Tibial nerve (tissue), 4 donors: Measurements from ENCODE around the gene SIK2. TPM values are rescaled to one million over a fixed set of nuclear protein-coding genes. Genes with fewer than 3 reads are reported as not detected.
A peak's percentile ranks its signal among the peaks of the same experiment; 100 is the strongest.

Experiments used
- DNase-seq, 2 donors: peaks; one replicate each; pipeline ENCODE4 v3.0.0-alpha.2; 2019; ENCODE audit warnings: low spot score in 2 of 2
- H3K27ac ChIP-seq, 4 donors: fragments of 200-600 bp; sonication (generic) in 3 of 4; one replicate each; pipeline ENCODE4 v1.5.1; 2017 to 2019; ENCODE audit warnings: mild to moderate bottlenecking in 1 of 4
- H3K27me3 ChIP-seq, 2 donors: fragments of 200-600 bp; sonication (generic) in 1 of 2; one replicate each; pipeline versions ENCODE4 v1.5.1 to v1.6.0; 2017 to 2019
- H3K36me3 ChIP-seq, 3 donors: fragments of 200-600 bp; sonication (generic); one replicate each; pipeline ENCODE4 v1.5.1; 2018 to 2019
- H3K4me1 ChIP-seq, 4 donors: fragments of 200-600 bp; sonication (generic) in 3 of 4; one replicate each; pipeline ENCODE4 v1.5.1; 2017 to 2019
- H3K4me3 ChIP-seq, 4 donors: fragments of 200-600 bp; sonication (generic) in 3 of 4; one replicate each; pipeline ENCODE4 v1.5.1; 2017 to 2019; ENCODE audit warnings: mild to moderate bottlenecking in 1 of 4, moderate library complexity in 1 of 4
- H3K9me3 ChIP-seq, 4 donors: fragments of 200-600 bp; sonication (generic) in 3 of 4; one replicate each; pipeline ENCODE4 v1.5.1; 2017 to 2019
- CTCF ChIP-seq, 5 experiments: fragments of 200-600 bp in 3 of 5; fragments of 450-650 bp in 2 of 5; sonication (generic) in 3 of 5; IDR thresholded peaks; one replicate each; pipeline ENCODE4 v1.5.1; 2016 to 2019; ENCODE audit warnings: antibody characterized with exemption in 5 of 5, mild to moderate bottlenecking in 3 of 5, moderate library complexity in 2 of 5
- EP300 ChIP-seq, 2 donors: sonication (generic); formaldehyde crosslinking; IDR thresholded peaks; one replicate each; pipeline ENCODE4 v1.6.1; 2017; ENCODE audit warnings: antibody characterized with exemption in 2 of 2, mild to moderate bottlenecking in 1 of 2
- POLR2A ChIP-seq, 2 donors: fragments of 450-650 bp; IDR thresholded peaks; one replicate each; pipeline ENCODE4 v1.6.1; 2017; ENCODE audit warnings: antibody characterized with exemption in 2 of 2, mild to moderate bottlenecking in 2 of 2, moderate library complexity in 2 of 2
- WGBS, 2 donors: methylation state at CpG; one replicate each; pipeline ENCODE4 v1.1.5; 2018; 5-methylcytosine and 5-hydroxymethylcytosine counted together
- total RNA-seq, 4 donors: library from RNA; depleted of rRNA; stranded (reverse); fragments of >200 nt; gene quantifications; one replicate each; pipeline ENCODE4 v1.1.0, GENCODE V29; 2016

Gene SIK2
- total RNA-seq, 4 donors from 2014 or later = 19.7 to 27.6 (median 24.1) TPM

GRCh38 chr11:111604392-111605009 lies 2.3 kb downstream of the SIK2 start:
- H3K4me1 ChIP-seq = peaks cover 0 to 53% (median 13%) of the 10 kb centered on the region in 4 donors
- H3K4me3 ChIP-seq = peak overlapping the region in 3 of 4 donors; percentile 2 to 96 (median 73)
- H3K36me3 ChIP-seq = no peaks in the 10 kb centered on the region
- 25 to 29% methylated on average over 9 of the region's 9 CpGs for WGBS, 2 donors
- TF ChIP-seq CTCF (IDR thresholded peaks at IDR 0.05) (peak; percentile 48 to 70 (median 69)), EP300 (IDR thresholded peaks at IDR 0.05) (no peak)
- H3K27ac ChIP-seq = peak overlapping the region; percentile 97 to 99 (median 98)
- H3K9me3 ChIP-seq = no peaks in the 10 kb centered on the region
- DNase-seq = peak in 1 of 2 donors; percentile 16
- no peaks in the 10 kb centered on the region for H3K27me3 ChIP-seq

GRCh38 chr11:111605681-111606080 lies 3.4 kb downstream of the SIK2 start:
- Histone ChIP-seq H3K9me3 (no peaks in the 10 kb centered on the region), H3K27ac (peak overlapping the region in 1 of 4 donors; percentile 28), H3K4me1 (peaks cover 0 to 53% (median 13%) of the 10 kb centered on the region in 4 donors), H3K27me3 (no peaks in the 10 kb centered on the region), H3K36me3 (no peaks in the 10 kb centered on the region), H3K4me3 (no peak overlapping the region)
- WGBS, 2 donors = 27 to 35% methylated on average over 4 of the region's 4 CpGs
- DNase-seq = no peak
- TF ChIP-seq EP300 (IDR thresholded peaks at IDR 0.05) (no peak), POLR2A (IDR thresholded peaks at IDR 0.05) (no peak), CTCF (IDR thresholded peaks at IDR 0.05) (no peak)

GRCh38 chr11:111606986-111607385 lies 4.7 kb downstream of the SIK2 start:
- no peak for TF ChIP-seq CTCF (IDR thresholded peaks at IDR 0.05)
- TF ChIP-seq EP300 (IDR thresholded peaks at IDR 0.05) = no peak
- TF ChIP-seq POLR2A (IDR thresholded peaks at IDR 0.05) = no peak
- H3K27ac ChIP-seq = no peak overlapping the region
- H3K9me3 ChIP-seq = no peaks in the 10 kb centered on the region
- H3K27me3 ChIP-seq = no peaks in the 10 kb centered on the region
- peaks cover 0 to 55% (median 14%) of the 10 kb centered on the region in 4 donors for H3K4me1 ChIP-seq
- H3K4me3 ChIP-seq = no peak overlapping the region
- DNase-seq = no peak
- no peaks in the 10 kb centered on the region for H3K36me3 ChIP-seq

- no peaks in the 10 kb centered on the region for H3K36me3 ChIP-seq
- no peak overlapping the region for H3K27ac ChIP-seq
- H3K4me1 ChIP-seq = peaks cover 0 to 63% (median 15%) of the 10 kb centered on the region in 4 donors
- DNase-seq = no peak
- no peaks in the 10 kb centered on the region for H3K9me3 ChIP-seq
- 84 to 90% methylated on average over 3 of the region's 3 CpGs for WGBS, 2 donors
- TF ChIP-seq CTCF (IDR thresholded peaks at IDR 0.05) (no peak), EP300 (IDR thresholded peaks at IDR 0.05) (no peak), POLR2A (IDR thresholded peaks at IDR 0.05) (no peak)
- no peaks in the 10 kb centered on the region for H3K27me3 ChIP-seq
- H3K4me3 ChIP-seq = no peak overlapping the region
These were observed 5.5 kb downstream of the SIK2 start for GRCh38 chr11:111607751-111608150.

- peaks cover 0 to 10% (median 0%) of the 10 kb centered on the region in 3 donors for H3K36me3 ChIP-seq
- H3K27me3 ChIP-seq = no peaks in the 10 kb centered on the region
- peaks cover 0 to 23% (median 2%) of the 10 kb centered on the region in 4 donors for H3K4me1 ChIP-seq
- DNase-seq = no peak
- no peaks in the 10 kb centered on the region for H3K9me3 ChIP-seq
- H3K27ac ChIP-seq = peak overlapping the region in 2 of 4 donors; percentile 33 to 65
- TF ChIP-seq CTCF (IDR thresholded peaks at IDR 0.05) (no peak), EP300 (IDR thresholded peaks at IDR 0.05) (no peak), POLR2A (IDR thresholded peaks at IDR 0.05) (no peak)
- no peak overlapping the region for H3K4me3 ChIP-seq
- 39 to 50% methylated on average over 1 of the region's 1 CpG for WGBS, 2 donors
These were observed 10.0 kb downstream of the SIK2 start for GRCh38 chr11:111612224-111612623.
